ENCODE data around the gene RER1. TPM values are rescaled to one million over a fixed set of nuclear protein-coding genes. Genes with fewer than 3 reads are reported as not detected.

Gene RER1
- total RNA-seq, 3 donors from 2014 or later (not counting 1 experiment from before 2014, with no cell fraction given): 89.2 to 98.9 (median 91.9) TPM

DNA sequence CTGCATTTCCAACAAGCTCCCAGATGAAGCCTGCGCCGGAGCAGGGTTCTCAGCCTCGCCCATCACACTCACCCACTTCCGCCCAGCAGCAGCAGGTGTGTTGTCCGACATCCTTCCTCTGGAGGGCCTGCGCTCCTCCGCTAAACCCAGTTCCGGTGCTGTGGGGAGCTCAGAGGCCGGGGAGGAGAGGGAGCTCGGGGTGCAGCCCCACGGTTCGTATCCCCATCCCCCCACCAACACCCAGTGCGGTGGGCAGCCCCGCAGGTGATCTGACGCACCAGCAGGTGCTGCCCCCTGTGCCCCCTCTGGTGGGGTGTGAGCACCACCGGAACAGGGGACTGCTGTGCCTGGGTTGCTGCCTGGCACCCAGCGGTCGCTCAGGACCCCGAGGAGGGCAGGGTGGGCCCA lies 24.2 kb downstream of the RER1 start:
- H3K4me3 ChIP-seq (ENCODE audit: low read length): peak overlapping the region; percentile 55
- H3K9me3 ChIP-seq (ENCODE audit: control insufficient read depth, insufficient read depth, low read length): no peaks in the 10 kb centered on the region
- Mint-ChIP-seq H3K4me3 (peak overlapping the region; percentile 88), H3K27ac (peak overlapping the region; percentile 91 to 96), H3K9me3 (no peaks in the 10 kb centered on the region), H3K27me3 (ENCODE audit: low read depth in 2 of 2) (no peaks in the 10 kb centered on the region), H3K4me1 (peaks cover 28 to 56% of the 10 kb centered on the region in 2 donors), H3K36me3 (no peaks in the 10 kb centered on the region)
- intact Hi-C loops (cut with micrococcal nuclease): loop anchor here (2.0 to 10.0 kb wide), 2 partner anchors 169 to 1009 kb away; no protein-coding TSS in a partner anchor
- no peaks in the 10 kb centered on the region for H3K36me3 ChIP-seq (ENCODE audit: control insufficient read depth, insufficient read depth, low read length)
- TF ChIP-seq, protein P1, sequence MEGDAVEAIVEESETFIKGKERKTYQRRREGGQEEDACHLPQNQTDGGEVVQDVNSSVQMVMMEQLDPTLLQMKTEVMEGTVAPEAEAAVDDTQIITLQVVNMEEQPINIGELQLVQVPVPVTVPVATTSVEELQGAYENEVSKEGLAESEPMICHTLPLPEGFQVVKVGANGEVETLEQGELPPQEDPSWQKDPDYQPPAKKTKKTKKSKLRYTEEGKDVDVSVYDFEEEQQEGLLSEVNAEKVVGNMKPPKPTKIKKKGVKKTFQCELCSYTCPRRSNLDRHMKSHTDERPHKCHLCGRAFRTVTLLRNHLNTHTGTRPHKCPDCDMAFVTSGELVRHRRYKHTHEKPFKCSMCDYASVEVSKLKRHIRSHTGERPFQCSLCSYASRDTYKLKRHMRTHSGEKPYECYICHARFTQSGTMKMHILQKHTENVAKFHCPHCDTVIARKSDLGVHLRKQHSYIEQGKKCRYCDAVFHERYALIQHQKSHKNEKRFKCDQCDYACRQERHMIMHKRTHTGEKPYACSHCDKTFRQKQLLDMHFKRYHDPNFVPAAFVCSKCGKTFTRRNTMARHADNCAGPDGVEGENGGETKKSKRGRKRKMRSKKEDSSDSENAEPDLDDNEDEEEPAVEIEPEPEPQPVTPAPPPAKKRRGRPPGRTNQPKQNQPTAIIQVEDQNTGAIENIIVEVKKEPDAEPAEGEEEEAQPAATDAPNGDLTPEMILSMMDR (IDR thresholded peaks at IDR 0.05): no peak
- peak overlapping the region; percentile 79 for H3K27ac ChIP-seq (ENCODE audit: low read length)
- peaks cover 61% of the 10 kb centered on the region for H3K4me1 ChIP-seq (ENCODE audit: control insufficient read depth, insufficient read depth, low read length)
- no peaks in the 10 kb centered on the region for H3K27me3 ChIP-seq (ENCODE audit: control insufficient read depth, insufficient read depth, low read length)
- ATAC-seq: peak in 1 of 3 donors; percentile 6
- peak; percentile 26 to 70 for DNase-seq
- 10% methylated on average over 19 of the region's 19 CpGs for WGBS (ENCODE audit: insufficient coverage)

GRCh38 chr1:2416403-2416802 lies 24.8 kb downstream of the RER1 start:
- peaks cover 61% of the 10 kb centered on the region for H3K4me1 ChIP-seq (ENCODE audit: control insufficient read depth, insufficient read depth, low read length)
- peak overlapping the region; percentile 79 for H3K27ac ChIP-seq (ENCODE audit: low read length)
- Mint-ChIP-seq H3K9me3 (no peaks in the 10 kb centered on the region), H3K27ac (peak overlapping the region; percentile 91 to 96), H3K4me3 (peak overlapping the region; percentile 88), H3K27me3 (ENCODE audit: low read depth in 2 of 2) (no peaks in the 10 kb centered on the region), H3K4me1 (peaks cover 28 to 56% of the 10 kb centered on the region in 2 donors), H3K36me3 (no peaks in the 10 kb centered on the region)
- TF ChIP-seq, protein P1 (IDR thresholded peaks at IDR 0.05): no peak
- intact Hi-C loops (cut with micrococcal nuclease): loop anchor here (10.0 kb wide), 1 partner anchor 1008 kb away; no protein-coding TSS in a partner anchor
- WGBS (ENCODE audit: insufficient coverage): 9% methylated on average over 12 of the region's 12 CpGs
- H3K4me3 ChIP-seq (ENCODE audit: low read length): peak overlapping the region; percentile 55
- no peaks in the 10 kb centered on the region for H3K27me3 ChIP-seq (ENCODE audit: control insufficient read depth, insufficient read depth, low read length)
- DNase-seq: peak; percentile 28 to 63
- no peaks in the 10 kb centered on the region for H3K9me3 ChIP-seq (ENCODE audit: control insufficient read depth, insufficient read depth, low read length)
- no peaks in the 10 kb centered on the region for H3K36me3 ChIP-seq (ENCODE audit: control insufficient read depth, insufficient read depth, low read length)
- ATAC-seq: no peak

GRCh38 chr1:2417083-2417832 lies 25.6 kb downstream of the RER1 start:
- Histone ChIP-seq H3K4me3 (ENCODE audit: low read length) (no peak overlapping the region), H3K27ac (ENCODE audit: low read length) (peak overlapping the region; percentile 79), H3K27me3 (ENCODE audit: control insufficient read depth, insufficient read depth, low read length) (no peaks in the 10 kb centered on the region), H3K9me3 (ENCODE audit: control insufficient read depth, insufficient read depth, low read length) (no peaks in the 10 kb centered on the region), H3K36me3 (ENCODE audit: control insufficient read depth, insufficient read depth, low read length) (no peaks in the 10 kb centered on the region), H3K4me1 (ENCODE audit: control insufficient read depth, insufficient read depth, low read length) (peaks cover 54% of the 10 kb centered on the region)
- H3K4me1 Mint-ChIP-seq: peaks cover 28 to 52% of the 10 kb centered on the region in 2 donors
- no peaks in the 10 kb centered on the region for H3K27me3 Mint-ChIP-seq (ENCODE audit: low read depth in 2 of 2)
- no peaks in the 10 kb centered on the region for H3K9me3 Mint-ChIP-seq
- WGBS (ENCODE audit: insufficient coverage): 91% methylated on average over 13 of the region's 13 CpGs
- ATAC-seq (no peak), DNase-seq (no peak)
- TF ChIP-seq, protein P1 (IDR thresholded peaks at IDR 0.05): no peak
- peak overlapping the region; percentile 88 for H3K4me3 Mint-ChIP-seq
- peak overlapping the region; percentile 91 to 96 for H3K27ac Mint-ChIP-seq
- intact Hi-C loops (cut with micrococcal nuclease): loop anchor here (10.0 kb wide), 1 partner anchor 1008 kb away; no protein-coding TSS in a partner anchor
- no peaks in the 10 kb centered on the region for H3K36me3 Mint-ChIP-seq
